Dedifferentiated amniotic fluid mesenchymal stem cell (primary cell): ENCODE measurements around the gene C3orf20.
A peak's percentile ranks its signal among the peaks of the same experiment; 100 is the strongest.
"Not testable (repeated sequence)": the region's sequence is repeated elsewhere in the genome, so short reads cannot be mapped to it uniquely, and the experiment has no call there.

Source experiments
- DNase-seq: peaks from one replicate; pipeline ENCODE4 v3.0.0-alpha.2; 2016; ENCODE audit errors: extremely low spot score

Gene C3orf20

DNA sequence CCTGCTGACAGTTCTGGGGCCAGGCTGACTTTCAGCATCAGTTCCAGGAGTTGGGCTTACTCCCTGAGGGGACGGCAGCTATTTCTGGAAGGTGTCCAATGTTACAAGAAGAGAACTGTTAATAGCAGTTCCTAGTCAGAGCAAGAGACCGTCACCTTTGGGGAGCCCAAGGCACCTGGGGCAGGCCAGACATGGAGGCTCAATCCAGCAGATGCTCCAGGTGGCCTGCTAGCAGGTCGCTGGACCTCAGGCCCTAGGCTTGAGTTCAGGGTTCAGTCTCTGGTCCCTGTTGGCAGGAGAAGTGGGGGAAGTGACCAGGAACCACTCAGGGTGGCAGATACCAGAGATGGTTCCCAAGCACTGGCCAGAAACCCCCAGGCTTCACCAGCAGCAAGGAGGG, 25.9 kb downstream of the C3orf20 start:
- DNase-seq = no peak

DNA sequence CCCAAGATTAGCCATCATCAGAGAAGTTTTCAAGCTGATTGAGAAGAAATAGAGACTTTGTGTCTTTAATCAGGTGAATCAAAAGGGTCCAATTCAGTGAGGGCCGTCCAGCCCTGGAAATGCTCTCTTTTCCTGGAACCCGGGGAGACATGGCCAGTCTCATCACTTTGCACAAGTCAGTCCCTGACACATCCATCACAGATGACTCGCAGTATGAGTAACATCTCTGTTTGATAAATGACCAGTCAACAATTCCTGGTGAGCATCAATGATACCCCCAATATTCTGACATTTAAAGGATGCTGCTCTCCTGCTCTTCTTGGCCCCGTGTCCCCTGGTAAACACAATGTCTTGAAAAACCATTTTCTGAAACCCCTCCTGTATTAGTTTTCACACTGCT, 26.7 kb downstream of the C3orf20 start:
- DNase-seq = no peak

DNA sequence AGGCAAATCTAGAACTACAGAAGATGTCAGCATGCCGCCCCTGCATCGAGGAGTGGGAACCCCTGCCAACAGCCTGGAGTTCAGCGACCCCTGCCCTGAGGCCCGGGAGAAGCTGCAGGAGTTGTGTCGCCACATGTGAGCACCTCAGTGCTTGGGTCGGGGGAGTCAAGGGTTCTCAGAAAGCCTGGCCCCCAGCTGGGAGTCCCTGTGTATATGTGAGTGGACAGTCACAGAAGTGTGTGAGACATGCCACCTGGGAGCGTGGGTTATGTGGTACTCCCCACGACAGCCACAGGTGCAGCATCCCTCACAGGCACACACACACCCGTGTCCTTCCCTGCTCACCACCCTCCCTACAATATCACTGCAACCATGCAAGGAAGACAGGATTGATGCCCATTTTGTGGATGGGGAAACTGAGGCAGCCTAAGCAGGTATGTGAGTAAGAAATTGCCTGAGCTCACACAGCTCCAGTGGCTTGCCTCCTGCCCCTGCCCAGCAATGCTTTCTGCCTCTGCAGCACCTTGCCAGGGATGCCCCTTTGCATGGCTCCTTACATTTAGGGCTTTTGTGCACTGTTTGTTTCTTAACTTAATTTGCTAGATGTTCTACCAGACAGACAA, 28.3 kb downstream of the C3orf20 start:
- DNase-seq = no peak

DNA sequence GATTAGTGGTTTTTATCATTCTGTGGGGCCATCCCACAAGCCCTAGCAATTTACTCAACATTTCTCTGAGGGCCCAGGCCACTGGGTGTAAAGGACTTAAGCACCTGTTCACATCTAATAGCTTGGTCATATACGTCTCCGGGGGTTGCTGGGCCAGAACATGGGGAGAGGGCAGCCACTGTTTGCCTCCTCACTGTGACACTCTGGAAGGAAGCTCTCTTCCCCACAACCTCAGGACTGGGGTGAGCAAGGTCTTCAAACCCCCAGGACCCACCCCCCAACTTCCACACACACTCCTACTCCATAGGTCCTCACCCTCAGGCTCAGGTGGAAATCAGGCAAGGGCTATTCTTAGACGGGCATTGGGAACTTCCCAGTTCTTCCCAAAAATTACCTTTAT, 28.9 kb downstream of the C3orf20 start:
- no peak for DNase-seq

DNA sequence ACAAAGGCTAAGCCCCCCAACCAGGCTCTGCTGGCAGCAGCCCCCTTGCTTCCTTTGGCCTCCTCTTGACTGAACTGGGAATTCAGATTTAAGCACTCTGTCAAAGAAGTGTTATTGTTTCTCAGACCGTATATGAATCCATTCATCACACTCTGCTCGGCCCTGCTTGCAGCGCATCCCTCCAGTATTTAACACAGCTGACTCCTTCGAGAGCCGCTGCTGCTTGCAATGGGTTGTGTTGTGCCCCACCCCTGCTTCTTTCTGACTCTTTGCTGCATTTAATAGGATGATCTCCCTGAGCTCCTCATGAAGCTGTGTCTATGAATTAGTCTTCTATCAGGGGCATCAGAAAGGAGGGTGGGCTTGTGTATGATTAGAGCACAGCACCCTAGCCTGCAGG, 31.2 kb downstream of the C3orf20 start:
- no peak for DNase-seq

DNA sequence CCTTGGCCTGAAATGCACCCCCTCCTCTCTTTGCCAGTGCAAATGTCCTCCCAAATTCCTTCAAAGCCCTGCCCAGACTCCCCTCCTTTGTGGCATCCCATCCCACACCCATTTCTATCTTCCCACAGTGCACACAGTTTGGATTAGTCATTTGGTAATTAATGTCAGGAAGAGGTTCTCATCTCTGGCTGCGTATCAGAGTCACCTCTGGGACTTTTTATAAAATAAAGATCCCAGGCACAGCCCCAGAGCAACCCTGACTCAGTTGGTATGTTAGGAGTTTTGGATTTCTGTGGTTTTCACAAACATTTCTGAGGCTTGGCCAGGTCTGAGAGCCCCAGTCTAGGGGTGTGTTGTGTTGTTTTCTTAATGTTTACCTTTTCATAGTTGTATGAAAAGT, 41.6 kb downstream of the C3orf20 start:
- DNase-seq = no peak

DNA sequence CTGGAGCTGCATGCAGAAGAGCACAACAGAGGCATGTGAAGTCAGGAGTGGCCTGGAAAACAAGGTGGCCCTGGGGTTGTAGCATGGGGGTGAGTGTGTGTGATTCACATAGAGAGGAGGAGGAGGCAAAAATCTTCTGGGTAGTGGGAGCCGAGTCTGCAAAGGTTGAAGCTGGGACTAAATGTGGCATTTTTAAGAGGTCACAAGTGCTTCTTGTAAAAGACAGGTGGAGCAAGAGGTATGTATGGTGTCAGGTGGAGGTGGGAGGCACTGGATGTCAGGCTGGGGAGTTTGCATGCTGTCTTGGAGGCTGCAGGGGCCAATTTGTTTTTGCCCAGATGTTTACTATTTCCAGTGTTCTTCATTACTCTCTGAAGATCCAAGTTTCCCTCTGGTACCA, 42.4 kb downstream of the C3orf20 start:
- no peak for DNase-seq

DNA sequence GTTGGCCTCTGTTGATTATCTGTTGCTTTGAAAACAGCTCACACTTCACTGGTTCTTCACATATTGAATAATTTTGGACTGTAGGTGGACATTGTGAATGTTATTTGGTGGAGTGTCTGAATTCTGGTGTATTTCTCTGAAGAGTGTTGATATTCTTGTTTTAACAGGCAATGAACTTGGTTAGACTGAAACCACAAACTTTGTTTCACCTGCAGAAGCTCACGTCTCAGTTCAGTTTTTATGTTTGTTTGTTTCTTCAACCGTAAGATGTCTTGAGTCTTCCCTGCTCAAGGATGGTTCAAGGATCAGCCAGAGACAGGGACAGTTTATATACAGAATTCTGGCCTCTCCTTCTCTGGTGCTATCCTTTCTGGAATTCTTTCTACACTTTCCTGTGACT, 43.6 kb downstream of the C3orf20 start:
- no peak for DNase-seq

DNA sequence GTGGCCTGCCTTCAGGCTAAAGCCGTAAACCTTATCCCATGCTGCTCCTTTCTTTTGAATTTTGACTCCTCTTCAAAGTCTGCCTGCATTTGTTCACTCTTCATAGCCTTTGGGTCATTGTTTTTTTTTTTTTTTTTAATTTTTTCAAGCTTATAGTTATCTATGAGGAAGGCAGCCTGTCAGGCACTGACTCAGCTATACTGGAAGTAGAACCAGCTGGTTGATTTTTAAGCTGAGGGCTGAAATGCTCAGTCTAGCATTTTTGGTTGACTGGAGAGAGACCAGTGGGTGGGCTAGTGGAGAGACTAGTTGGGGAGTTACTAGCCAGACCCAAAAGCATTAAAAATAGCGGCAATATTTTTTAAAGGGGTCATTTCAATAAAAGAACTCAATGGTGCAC, 44.1 kb downstream of the C3orf20 start:
- DNase-seq = no peak

DNA sequence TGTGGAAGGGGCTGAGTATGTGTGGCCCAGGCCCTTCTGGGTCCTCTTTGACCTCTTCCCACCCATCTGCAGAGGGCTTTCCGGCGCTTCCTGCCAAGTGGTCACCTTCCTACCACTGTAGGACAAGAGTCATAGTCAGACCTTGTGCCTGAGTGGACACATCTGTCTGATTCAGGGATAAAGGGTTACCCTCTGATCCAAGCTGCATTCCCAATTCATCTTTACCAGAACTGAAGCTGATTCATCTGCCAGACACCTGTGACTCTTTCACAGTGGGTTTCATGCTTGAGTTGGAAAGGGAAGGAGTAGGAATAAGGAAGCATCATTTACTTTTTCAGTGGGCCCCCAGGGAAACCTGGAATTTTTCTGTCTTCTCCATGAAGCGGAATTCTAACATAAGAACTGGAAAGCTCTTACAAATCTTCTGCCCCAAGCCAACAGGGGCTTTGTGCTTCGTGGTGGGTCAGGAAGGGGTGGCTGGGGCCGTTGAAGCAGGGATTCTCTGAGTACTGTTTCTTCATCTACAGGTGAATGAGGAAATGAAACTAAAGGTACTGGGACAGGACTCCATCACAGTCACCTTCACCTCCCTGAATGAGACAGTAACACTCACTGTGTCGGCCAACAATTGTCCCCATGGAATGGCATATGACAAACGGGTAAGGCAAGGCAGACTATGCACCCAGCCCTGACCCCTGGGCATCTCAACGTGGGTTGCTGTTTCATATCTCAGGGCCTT, 46.4 kb downstream of the C3orf20 start:
- no peak for DNase-seq

DNA sequence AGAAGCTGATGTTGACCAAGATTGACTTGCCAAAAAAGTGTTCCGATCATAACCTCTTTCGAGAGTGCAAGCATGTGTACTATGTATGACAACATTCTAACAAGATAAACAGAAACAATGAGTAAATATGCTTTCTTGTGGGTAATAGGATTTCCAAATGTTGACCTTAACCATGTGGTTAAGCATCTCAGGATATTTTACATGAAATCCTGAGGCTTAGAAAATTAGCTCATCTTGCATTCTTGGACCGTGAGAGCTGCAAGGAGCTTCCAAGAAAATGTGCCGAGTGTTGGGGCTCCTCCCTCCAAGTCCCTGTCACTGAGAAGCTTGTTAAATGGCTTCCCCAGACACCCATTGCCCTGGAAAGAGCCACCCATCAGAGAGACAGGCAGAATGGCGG, 50.1 kb downstream of the C3orf20 start:
- peak; percentile 42 for DNase-seq

DNA sequence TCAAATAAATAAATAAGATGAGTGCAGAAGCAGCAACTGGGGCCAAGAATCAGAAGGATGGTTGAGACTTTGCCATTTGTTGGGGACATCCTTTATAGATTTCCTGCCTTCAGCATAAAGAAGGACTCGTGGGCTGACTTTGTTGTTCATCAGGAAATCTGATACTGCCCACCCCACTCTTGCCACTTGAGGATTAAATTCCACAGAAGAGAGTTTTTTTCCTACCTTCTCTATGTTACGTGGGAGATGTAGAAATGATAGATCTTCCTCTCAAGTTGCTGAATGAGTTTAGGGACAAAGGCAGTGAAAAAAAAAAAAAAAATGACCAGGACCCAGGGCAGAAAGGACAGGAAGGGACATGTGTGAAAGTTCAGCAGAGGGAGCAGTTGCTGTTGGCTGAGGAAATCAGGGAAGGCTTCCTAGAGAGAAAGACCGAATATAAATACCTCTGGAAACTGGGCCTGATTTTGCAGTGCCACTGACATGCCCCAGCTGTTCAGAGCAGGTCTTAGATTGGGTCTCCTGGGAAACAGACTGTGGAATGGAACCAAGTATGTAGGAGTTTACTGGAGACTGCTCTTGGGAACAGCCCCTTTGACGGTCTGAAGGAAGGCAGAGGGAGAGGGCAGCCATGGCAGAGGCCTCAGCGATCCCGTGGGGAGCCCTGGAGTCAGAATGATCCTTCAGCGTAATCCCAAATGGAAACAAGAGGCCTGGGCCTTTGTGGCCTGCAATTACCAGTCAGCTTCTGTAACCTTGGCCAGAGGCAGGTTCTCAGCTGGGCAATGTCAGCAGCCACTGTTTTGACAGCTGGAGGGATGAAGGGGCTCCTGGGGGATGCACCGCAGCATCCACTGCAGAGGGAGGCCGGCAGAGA, 50.9 kb downstream of the C3orf20 start:
- no peak for DNase-seq

DNA sequence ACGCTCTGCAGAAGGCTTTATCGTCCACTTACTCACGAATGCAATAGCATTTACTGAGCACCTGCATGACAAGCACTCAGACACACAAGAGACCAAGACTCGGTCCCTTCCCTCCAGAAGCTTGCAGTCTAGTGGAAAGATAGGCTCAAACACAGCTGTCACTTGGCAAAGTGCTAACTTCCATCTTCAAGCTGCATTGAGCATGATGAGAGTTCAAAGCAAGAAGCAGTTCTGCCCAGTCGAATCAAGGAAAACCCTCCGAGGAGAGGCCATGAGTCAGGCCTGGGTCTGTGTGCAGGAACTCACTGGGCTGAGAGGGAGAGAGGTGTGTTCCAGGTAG, 51.5 kb downstream of the C3orf20 start:
- no peak for DNase-seq

DNA sequence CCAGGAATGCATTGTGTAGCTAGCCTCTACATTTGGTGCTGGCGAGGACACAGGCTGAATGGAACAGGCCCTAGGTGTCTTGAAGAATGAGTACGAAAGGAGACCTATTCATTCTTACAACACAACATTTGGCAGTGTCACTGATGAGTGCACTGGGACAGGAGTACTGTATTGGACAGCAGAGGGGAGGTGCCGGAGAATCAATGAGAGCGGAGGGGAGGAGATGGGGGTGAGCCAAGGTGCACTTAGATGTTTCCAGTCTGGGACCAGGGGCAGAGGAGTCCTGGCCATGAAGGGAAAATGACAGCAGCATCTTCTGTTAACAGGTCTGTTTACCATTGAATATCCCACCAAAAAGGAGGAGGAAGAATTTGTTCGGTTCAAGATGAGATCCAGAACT, 53.2 kb downstream of the C3orf20 start:
- no peak for DNase-seq

DNA sequence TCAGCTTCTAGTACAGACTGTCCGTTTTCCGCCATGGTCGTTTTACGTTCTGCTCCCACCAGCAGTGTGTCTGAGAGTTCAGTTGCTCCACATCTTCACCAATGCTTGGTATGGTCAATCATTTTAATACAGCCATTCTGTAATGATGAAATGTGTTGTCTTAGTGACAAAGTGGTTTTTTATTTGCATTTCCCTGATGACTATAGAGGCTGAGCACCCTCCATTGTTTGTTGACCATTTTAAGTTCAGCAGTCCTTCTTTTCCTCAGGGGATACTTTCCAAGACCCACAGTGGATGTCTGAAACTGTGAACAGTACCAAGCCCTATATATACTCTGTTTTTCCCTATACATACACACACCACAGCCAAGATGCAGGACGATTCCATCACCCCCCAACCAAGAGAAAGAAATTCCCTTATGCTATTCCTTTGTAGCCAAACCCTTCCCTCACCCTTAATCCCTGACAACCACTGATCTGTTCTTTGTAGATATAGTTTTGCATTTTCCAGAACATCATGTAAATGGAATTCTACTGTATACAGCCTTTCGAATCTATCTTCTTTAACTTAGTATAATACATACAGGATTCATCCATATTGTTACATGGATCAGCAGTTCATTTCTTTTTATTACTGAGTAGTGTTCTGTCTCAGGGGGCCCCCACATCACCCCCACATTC, 55.9 kb downstream of the C3orf20 start:
- DNase-seq = no peak

DNA sequence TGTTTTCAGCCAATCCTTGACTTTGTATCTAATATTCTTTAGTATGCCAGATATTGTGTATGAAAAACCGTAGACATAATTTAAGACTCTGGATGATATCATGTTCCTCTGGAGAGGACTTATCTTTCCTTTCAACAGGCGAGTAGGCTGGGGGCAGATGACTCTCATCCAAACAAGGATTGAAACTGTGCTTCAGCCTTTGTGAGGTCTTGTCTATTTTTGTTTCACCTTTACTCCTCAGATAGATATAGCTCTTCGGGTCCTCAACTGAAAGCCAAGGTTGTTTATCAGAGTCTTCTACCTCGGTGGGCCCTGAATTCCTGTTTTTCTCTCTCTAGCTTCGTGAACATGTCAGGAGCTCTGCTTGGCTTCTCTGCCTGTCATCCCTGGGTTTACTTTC, 66.0 kb downstream of the C3orf20 start:
- no peak for DNase-seq

DNA sequence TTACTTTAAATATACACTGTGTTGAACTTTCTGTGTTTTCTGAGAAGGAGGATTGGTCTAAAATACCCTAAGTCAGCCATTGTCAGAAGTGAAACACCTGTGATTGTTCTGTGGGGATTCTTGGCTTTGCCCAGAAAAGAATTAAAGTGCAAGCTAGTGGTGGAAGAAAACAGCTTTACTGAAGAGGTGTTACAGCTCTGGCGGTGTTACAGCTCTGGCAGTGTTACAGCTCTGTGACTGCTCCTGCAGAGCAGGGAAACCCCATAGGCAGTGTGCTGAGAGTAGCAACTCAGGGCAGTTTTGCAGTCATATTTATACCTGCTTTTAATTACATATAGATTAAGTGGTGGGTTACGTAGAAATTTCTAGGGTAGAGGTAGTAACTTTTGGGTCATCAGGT, 66.6 kb downstream of the C3orf20 start:
- no peak for DNase-seq

DNA sequence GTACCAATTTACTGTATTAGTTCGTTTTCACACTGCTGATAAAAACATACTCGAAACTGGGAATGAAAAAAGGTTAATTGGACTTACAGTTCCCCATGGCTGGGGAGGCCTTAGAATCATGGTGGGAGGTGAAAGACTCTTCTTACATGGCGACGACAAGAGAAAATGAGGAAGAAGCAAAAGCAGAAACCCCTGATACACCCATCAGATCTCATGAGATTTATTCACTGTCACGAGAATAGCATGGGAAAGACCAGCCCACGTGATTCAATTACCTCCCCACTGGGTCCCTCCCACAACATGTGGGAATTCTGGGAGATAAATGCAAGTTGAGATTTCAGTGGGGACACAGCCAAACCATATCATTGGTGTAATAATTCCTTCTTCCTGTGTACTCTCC, 69.6 kb downstream of the C3orf20 start:
- no peak for DNase-seq

DNA sequence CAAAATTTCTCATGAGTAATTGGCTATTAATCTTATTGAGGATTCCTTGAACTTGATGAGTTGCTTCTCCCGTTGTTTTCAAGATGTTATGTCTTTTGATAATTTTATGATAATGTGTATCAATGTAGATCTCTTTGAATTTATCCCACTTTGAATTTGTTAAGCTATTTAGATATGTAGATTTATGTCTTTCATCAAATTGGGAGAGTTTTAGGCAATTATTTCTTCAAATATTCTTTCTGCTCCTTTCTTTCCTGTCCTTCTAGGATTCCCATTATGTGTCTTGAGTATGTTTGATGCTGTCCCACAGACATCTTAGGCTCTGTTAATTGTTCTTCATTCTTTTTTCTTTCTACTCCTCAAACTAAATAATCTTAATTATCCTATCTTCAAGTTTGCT, 75.7 kb downstream of the C3orf20 start:
- DNase-seq = no peak

DNA sequence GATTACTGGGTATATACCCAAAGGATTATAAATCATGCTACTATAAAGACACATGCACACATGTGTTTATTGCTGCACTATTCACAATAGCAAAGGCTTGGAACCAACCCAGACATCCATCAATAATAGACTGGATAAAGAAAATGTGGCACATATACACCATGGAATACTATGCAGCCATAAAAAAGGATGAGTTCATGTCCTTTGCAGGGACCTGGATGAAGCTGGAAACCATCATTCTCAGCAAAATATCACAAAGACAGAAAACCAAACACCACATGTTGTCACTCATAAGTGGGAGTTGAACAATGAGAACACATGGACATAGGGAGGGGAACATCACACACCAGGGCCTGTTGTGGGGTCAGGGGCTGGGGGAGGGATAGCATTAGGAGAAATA, 78.0 kb downstream of the C3orf20 start:
- not testable (repeated sequence) for DNase-seq

DNA sequence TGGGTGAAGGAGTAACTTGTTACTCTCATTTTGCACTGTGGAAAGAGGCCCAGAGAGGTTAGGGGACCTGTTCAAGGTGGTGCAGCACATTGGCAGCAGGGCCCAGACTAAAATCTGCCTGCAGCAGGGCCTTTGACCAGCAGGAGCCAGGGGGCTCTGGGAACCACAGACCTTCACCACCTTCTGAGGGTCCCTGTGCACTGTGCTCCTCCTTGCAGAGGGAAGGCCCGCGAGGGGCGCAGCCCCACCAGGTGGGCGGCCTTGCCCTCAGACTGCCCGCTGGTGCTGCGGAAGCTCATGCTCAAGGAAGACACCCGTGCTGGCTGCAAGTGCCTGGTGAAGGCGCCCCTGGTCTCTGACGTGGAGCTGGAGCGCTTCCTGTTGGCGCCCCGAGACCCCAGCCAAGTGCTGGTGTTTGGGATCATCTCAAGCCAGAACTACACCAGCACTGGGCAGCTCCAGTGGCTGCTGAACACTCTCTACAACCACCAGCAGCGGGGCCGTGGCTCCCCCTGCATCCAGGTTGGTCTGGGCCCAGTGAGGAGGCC, 82.3 kb downstream of the C3orf20 start:
- DNase-seq = no peak

DNA sequence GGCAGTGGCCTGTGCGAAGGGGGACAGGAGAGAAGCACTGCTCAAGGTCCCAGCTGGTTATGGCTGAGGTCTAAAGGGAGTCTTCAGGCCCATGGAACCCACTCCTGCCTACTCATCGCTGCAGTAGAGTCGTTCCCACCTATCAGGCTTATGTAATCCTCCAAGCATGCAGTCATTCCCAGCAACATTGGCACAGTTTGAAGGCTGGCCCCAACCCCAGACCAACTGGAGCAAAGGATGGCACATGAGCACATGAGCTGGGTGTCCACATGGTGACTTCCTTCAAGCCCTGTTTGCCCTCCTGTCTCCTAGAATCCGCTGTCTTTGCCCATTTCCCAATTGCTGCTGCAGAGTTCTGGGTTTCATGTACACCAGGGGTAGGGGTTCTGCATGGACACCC, 83.4 kb downstream of the C3orf20 start:
- no peak for DNase-seq
